ENCODE data around the gene SIDT1. TPM values are rescaled to one million over a fixed set of nuclear protein-coding genes. Genes with fewer than 3 reads are reported as not detected.
A peak's percentile ranks its signal among the peaks of the same experiment; 100 is the strongest.

SIDT1 gene
- total RNA-seq, 1 experiment from 2014 or later, result not detected

DNA sequence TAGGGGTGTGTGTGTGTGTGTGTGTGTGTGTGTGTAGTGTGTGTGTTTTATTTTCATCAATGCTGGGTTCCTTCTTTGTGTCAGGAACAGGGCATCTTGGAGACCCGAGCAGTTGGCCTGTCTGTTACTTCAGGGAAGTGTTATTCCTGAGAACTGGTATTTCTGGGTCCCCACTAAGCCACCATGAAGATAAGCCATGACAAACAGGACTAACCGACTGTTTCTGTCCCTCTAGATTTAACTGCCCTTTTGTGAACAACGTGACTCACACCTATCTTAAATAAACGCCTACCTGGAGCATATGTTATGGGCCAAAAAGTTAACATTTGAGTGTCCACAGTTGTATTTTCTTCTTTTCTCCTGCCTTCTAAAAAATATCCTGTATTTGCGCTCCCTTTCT is 19.5 kb downstream of the SIDT1 start:
- Histone ChIP-seq H3K4me1 (ENCODE audit: control insufficient read depth, insufficient read depth, low read length) (no peaks in the 10 kb centered on the region), H3K36me3 (ENCODE audit: control insufficient read depth, insufficient read depth, low read length) (no peaks in the 10 kb centered on the region), H3K27ac (ENCODE audit: low read length) (no peak overlapping the region), H3K27me3 (ENCODE audit: control insufficient read depth, insufficient read depth, low read length) (peaks cover 8% of the 10 kb centered on the region), H3K4me3 (ENCODE audit: low read depth in 2 of 2, low read length in 2 of 2) (no peak overlapping the region), H3K9me3 (ENCODE audit: control insufficient read depth, insufficient read depth, low read depth, low read length) (no peaks in the 10 kb centered on the region)
- in situ Hi-C loops (cut with HindIII; ENCODE audit: low pct_unique_long_range_greater_than_20kb, low sequenced_read_pairs), result no loop called here
- ChIA-PET CTCF (interaction anchor here (0.7 kb wide), 1 partner anchor 487 kb away, joined by 3 read pairs; no protein-coding TSS in a partner anchor), POLR2A (no interaction called here)
- DNase-seq (ENCODE audit: low read depth, low spot score) (no peak), ATAC-seq (no peak)
- no TSS peak for BruUV-seq (replicated peaks)
- intact Hi-C loops (cut with micrococcal nuclease; ENCODE audit: unreplicated experiment), result no loop called here
- TF ChIP-seq, protein P1, sequence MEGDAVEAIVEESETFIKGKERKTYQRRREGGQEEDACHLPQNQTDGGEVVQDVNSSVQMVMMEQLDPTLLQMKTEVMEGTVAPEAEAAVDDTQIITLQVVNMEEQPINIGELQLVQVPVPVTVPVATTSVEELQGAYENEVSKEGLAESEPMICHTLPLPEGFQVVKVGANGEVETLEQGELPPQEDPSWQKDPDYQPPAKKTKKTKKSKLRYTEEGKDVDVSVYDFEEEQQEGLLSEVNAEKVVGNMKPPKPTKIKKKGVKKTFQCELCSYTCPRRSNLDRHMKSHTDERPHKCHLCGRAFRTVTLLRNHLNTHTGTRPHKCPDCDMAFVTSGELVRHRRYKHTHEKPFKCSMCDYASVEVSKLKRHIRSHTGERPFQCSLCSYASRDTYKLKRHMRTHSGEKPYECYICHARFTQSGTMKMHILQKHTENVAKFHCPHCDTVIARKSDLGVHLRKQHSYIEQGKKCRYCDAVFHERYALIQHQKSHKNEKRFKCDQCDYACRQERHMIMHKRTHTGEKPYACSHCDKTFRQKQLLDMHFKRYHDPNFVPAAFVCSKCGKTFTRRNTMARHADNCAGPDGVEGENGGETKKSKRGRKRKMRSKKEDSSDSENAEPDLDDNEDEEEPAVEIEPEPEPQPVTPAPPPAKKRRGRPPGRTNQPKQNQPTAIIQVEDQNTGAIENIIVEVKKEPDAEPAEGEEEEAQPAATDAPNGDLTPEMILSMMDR (IDR thresholded peaks at IDR 0.05), result no peak
- no peak for TF ChIP-seq POLR2AphosphoS5 (IDR thresholded peaks at IDR 0.05; ENCODE audit: low read depth, low read length)
- no peak for TF ChIP-seq TCF7L2 (IDR thresholded peaks at IDR 0.05; ENCODE audit: low read depth, low read length)
- no peak for TF ChIP-seq SIN3A (IDR thresholded peaks at IDR 0.05; ENCODE audit: borderline replicate concordance, insufficient read depth, low read depth, low read length)
- TF ChIP-seq, protein P2, sequence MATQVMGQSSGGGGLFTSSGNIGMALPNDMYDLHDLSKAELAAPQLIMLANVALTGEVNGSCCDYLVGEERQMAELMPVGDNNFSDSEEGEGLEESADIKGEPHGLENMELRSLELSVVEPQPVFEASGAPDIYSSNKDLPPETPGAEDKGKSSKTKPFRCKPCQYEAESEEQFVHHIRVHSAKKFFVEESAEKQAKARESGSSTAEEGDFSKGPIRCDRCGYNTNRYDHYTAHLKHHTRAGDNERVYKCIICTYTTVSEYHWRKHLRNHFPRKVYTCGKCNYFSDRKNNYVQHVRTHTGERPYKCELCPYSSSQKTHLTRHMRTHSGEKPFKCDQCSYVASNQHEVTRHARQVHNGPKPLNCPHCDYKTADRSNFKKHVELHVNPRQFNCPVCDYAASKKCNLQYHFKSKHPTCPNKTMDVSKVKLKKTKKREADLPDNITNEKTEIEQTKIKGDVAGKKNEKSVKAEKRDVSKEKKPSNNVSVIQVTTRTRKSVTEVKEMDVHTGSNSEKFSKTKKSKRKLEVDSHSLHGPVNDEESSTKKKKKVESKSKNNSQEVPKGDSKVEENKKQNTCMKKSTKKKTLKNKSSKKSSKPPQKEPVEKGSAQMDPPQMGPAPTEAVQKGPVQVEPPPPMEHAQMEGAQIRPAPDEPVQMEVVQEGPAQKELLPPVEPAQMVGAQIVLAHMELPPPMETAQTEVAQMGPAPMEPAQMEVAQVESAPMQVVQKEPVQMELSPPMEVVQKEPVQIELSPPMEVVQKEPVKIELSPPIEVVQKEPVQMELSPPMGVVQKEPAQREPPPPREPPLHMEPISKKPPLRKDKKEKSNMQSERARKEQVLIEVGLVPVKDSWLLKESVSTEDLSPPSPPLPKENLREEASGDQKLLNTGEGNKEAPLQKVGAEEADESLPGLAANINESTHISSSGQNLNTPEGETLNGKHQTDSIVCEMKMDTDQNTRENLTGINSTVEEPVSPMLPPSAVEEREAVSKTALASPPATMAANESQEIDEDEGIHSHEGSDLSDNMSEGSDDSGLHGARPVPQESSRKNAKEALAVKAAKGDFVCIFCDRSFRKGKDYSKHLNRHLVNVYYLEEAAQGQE (IDR thresholded peaks at IDR 0.05; ENCODE audit: insufficient read depth in 1 of 2, low read depth in 2 of 2, low read length in 1 of 2), result no peak

DNA sequence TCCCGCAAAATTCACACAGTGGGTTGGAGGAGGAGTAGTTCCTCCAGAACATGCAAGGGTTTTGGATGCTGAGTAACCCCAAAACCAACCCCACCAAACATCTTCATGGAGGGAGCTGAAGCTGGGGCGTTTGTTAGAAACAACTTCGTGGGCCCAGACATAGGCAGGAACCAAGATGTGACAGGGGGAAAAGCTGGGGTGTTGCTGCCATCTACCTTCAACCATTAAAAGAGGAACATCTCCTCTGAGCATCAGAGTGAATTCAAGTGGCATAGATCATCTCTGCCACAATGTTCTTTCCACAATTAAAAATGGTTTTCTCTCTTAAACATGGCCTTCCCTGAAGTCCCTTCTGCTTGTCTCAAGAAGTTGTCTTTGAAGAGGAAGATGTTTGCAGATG is 20.5 kb downstream of the SIDT1 start:
- BruUV-seq (replicated peaks), result no TSS peak
- H3K4me3 ChIP-seq (ENCODE audit: low read depth in 2 of 2, low read length in 2 of 2), result no peak overlapping the region
- in situ Hi-C loops (cut with HindIII; ENCODE audit: low pct_unique_long_range_greater_than_20kb, low sequenced_read_pairs), result no loop called here
- intact Hi-C loops (cut with micrococcal nuclease; ENCODE audit: unreplicated experiment), result no loop called here
- H3K4me1 ChIP-seq (ENCODE audit: control insufficient read depth, insufficient read depth, low read length), result no peaks in the 10 kb centered on the region
- ChIA-PET POLR2A (no interaction called here), CTCF (no interaction called here)
- H3K36me3 ChIP-seq (ENCODE audit: control insufficient read depth, insufficient read depth, low read length), result no peaks in the 10 kb centered on the region
- DNase-seq (ENCODE audit: low read depth, low spot score) (no peak), ATAC-seq (no peak)
- H3K9me3 ChIP-seq (ENCODE audit: control insufficient read depth, insufficient read depth, low read depth, low read length), result no peaks in the 10 kb centered on the region
- H3K27me3 ChIP-seq (ENCODE audit: control insufficient read depth, insufficient read depth, low read length), result peaks cover 8% of the 10 kb centered on the region
- H3K27ac ChIP-seq (ENCODE audit: low read length), result no peak overlapping the region
- no peak for TF ChIP-seq TCF7L2 (IDR thresholded peaks at IDR 0.05; ENCODE audit: low read depth, low read length)
- TF ChIP-seq POLR2AphosphoS5 (IDR thresholded peaks at IDR 0.05; ENCODE audit: low read depth, low read length), result no peak
- TF ChIP-seq, protein P1 (IDR thresholded peaks at IDR 0.05), result 0 out of 2 replicates have a peak, but pooled peaks have one; percentile 9
- TF ChIP-seq, protein P2 (IDR thresholded peaks at IDR 0.05; ENCODE audit: insufficient read depth in 1 of 2, low read depth in 2 of 2, low read length in 1 of 2), result no peak
